Midbrain (tissue), 1 donor: ENCODE results near the gene ROPN1B.
"Not testable (repeated sequence)": the region's sequence is repeated elsewhere in the genome, so short reads cannot be mapped to it uniquely, and the experiment has no call there.

Experiments
- DNase-seq: peaks from one replicate; lab custom pipeline; 2025; lab: John Stamatoyannopoulos, UW

Gene ROPN1B

DNA sequence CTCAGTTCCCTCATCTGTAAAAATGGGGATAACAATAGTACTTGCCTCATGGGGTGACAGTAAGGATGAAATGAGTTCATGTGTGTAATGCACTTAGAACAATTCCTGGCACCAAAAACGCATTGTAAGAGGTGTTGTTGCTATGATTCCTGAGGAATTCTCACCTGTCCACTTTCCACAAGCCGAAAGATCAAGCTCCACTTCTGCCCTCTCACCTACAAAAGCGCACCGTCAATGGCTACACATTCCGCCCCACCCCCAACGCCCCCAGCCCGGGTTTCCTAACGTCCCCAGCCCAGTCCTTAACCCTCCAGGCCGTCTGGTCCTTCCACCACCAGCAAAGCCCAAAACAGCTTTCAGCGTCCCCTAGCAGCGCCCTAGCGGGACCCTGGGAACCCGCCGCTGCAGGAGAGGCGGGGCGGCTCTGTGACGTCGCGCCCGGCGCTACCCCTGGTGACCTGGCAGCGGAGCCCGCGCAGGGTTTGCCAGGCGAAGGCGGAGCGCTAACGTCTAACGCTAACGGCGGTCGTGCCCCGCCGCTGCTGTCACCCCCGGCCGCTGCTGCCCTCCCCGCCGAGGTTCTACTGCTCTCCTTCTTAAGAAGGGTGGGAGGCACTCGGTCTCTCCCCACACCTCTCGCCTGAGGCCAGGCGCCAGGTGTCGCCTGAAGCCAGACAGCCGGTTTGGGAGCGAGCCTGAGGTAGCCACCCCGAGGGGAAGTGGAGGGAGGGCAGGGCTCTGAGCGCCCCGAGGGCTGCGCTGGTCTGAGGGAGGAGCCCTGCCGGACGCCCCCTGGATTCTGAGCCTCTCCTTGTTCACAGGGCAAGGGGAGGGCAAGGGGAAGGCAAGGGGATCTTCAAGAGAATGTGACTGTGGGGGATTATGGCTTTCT, at the start of gene ROPN1B:
TSS of gene ROPN1B (plus strand) at position 478 of the 892 bp plus-strand sequence. CDS start 2,877 bp downstream, outside the sequence.
- DNase-seq, result not testable (repeated sequence)

DNA sequence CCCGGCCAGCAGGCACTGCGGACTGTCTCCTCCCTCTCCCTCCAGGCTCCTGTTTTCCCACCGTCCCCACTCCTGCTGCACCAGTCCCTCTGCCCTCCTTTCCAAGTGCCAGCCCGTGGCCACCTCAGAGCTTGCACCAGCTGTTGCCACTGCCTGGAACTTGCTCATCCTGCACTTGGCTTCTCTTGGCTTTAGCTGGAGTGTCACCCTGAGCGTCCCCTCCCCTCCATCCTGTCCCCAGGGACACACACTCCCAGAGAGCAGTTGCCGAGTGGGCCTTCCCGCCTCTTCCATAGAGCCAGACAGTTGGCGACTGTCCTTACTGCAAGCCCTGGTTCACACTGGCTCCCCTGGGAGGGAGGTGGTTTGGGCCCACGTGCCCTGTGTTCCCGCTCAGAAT, 48.8 kb upstream of the ROPN1B start:
- DNase-seq, result not testable (repeated sequence)

DNA sequence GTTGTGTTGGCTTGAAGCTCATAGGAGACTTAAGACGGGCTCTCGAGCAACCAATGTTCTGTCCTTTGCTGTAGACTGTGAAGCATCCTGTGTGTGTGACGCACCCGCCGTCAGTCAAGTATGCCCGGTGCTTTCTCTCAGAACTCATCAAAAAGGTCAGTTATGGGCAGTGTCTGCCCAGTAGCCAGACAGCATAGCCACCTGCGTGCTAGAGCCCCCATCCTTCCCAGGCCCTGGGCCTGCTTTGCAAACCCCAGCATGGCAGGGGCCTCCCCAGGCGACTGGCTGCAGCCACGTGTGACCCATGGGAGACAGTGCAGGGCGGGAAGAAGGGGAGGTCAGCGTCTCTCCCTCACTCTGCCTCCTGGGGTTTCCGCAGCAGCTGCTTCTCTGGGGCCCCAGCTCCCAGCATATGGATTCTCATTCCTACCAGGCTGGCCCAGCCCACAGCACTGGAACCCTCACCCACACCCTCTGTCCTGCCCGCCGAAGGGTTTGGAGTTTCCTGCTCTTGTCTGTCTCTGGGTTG, 48.2 kb upstream of the ROPN1B start:
- not testable (repeated sequence) for DNase-seq

DNA sequence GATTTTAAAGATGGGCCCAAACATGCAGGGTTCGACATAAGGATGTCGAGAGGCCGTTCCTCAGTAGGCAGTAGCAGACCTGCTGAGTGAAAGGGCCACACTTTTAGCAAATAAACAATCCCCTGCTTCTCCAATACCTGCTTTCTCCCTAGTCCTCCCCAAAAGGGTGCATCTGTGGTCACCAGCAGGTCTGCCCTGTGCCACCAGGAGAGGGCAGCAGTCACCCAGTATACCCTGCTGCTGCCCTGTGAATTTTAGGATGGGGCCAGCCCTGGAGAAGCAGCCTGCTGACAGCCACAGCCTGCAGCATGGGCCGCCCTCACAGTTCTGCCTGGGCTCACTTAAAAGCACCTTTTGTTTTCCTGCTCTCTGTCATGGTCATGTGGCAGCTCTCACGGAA, 47.3 kb upstream of the ROPN1B start:
- DNase-seq, result not testable (repeated sequence)

DNA sequence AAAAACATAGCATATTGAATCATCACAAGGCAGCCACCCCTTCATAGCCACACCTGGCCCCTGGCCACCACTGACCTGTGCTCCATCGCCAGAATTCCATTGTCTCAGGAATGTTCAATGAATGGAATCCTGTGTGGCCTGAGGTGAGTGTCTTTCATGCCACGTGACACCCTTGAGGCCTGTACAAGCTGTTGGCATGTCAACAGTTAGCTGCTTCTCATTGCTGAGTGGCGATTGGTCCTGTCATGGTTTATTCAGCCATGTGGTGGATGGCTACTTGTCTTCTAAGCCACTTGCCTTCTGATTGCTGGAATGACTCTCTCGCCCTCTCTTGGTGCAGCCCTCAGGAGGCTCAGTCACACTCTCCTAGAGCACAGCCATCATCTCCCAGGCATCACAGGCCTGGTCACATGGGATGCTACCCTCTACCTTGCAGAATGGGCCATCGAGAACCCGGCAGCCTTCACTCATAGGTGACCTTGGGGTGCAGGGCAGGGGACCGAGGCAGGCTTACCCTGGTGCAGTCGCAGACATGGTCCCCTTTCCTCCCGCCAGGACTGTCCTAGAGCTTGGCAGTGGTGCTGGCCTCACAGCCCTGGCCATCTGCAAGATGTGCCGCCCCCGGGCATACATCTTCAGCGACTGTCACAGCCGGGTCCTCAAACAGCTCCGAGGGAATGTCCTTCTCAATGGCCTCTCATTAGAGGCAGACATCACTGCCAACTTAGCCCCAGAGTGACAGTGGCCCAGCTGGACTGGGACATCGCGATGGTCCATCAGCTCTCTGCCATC, 45.5 kb upstream of the ROPN1B start:
- DNase-seq, result not testable (repeated sequence)

DNA sequence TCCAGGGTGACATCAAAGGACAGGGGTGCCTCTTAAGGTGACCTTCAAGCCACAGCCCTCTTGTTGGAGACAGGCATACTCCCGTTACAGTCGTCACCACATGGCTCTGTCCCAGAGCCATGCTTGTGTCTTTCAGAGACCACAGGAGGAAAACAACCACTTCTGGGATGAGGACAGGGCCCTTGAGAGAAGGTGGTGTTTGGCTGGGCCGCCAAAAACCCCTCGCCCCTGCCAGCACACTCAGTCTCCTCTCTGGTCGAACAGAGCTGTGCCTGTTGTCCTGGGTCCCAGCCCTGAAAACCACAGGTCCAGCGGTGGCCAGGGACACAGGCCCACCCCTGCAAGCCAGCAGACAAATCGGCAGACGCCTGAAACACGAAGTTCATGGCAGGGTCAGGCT, 44.7 kb upstream of the ROPN1B start:
- not testable (repeated sequence) for DNase-seq

DNA sequence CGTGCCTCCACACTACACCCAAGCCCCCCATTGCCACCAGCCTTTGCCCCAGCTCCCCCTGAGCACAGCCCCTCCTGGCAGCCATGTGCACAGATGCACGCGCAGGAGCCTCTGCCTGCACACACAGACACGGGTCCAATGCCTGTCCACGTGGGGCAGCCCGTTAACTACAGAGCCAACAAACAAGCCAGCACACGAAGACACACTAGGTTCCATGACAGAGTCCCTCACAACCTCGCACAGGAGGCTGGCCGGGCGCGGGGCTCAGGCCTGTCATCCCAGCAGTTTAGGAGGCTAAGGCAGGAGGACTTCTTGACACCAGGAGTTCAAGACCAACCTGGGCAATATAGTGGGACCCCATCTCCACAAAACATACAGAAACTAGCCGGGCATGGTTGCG, 43.3 kb upstream of the ROPN1B start:
- not testable (repeated sequence) for DNase-seq

DNA sequence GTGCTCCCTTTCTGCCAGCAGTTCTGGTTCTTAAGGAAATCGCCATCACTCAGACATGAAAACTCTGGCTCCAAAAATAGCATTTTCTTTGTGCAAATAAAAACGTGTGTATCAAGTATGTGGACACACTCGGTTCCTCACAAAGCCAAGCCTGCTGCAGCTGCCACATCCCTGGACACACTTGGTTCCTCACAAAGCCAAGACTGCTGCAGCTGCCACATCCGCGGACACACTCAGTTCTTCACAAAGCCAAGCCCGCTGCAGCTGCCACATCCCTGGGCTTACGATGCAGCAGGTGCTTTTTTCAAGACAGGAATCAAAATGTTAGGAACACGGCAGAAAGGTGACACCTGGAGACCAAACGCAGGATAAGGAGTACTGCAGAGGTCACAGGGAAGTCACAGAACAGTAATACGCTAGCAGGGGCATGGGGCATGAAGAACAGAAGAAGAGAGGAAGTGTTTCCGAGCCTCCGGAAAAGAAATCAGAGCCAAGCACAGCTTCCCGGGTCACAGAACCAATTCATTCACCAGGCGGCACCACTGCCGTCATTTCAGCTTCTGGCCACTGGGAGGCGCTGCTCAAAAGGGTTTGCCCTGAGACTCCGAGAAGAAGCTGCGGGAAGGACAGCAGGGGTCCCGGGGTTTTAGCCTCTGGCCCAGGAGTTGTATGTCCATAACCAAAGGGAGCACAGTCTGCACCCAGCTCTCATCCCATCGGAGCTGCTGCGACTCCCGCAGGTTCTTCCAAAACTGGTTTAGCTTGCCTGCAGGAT, 40.0 kb upstream of the ROPN1B start:
- peak; percentile 70 for DNase-seq

DNA sequence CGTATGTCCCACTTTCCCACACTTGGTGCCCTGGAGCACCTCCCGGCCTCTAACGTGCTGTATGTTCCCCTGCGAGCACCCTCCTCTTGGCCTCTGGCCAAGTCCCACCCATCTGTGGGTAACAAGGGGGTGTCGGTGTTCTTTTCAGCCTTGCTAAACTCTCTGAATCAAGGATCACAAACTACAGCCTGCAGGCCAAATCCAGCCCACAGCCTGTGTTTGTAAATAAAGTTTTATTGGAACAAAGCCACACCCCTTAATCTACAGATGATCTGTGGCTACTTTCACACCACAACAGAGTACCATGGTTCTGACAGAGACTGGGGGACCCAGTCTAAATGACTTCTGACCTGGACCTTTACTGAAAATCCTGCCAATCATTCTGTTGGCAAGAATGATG, 39.2 kb upstream of the ROPN1B start:
- DNase-seq, result not testable (repeated sequence)

DNA sequence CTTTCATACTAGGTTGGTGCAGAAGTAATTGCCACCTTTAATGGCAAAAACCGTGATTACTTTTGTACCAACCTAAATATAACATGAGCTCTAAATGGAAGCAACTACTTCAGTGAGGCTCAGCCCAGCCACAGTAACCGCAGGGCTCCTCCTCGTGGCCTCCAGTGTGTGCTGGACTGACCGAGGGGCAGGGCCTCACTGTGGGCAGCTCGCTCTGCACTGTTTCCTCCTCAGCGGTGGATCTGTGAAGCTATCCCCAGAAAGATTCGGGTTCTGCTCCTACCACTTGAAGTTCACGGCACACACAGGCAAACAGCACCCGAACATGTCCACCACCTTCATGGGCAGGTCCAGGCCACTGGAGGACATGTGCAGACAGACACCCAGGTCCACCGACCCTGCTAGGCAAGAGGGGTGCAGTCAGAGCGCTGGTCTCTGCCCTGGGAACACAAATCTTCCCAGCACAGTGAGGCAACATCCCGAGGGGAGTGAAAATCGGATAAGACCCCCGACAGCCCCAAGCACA, 37.6 kb upstream of the ROPN1B start:
- DNase-seq, result not testable (repeated sequence)

DNA sequence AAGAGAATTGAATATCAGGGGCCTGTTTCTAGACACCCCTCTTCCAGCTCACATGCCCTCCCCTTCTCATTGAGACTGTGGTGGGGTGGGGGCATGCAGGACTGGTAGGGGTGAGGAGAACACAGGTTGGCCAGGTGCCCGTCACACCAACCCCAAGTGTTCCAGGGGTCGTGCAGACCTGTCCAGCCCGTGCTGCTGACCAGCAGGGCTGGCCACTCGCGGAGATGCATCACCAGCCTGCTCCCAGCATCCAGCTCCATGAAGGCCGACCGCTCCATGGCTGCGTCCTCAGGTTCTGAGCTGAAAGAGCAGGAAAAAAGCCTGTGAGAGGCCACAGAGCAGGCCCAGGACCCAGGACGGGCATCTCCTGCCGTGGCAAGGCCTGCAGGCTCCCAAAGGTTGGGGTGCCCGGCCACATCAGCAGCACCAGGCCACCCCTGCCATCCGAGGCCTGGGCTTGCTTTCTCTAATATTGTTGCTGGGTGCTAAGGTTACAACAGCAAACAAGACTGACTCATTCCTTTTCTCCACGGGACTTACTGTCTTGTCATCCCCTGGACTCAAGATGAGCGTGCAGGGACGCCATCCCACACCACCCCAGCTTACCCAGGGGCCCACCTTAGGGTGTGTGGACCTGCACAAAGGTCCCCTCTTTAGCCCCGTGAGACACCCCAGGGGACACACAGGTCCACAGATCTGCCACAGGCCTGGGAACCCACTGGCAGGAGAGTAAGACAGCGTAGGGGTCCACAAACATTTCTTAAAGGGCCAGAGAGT, 35.4 kb upstream of the ROPN1B start:
- DNase-seq, result not testable (repeated sequence)

DNA sequence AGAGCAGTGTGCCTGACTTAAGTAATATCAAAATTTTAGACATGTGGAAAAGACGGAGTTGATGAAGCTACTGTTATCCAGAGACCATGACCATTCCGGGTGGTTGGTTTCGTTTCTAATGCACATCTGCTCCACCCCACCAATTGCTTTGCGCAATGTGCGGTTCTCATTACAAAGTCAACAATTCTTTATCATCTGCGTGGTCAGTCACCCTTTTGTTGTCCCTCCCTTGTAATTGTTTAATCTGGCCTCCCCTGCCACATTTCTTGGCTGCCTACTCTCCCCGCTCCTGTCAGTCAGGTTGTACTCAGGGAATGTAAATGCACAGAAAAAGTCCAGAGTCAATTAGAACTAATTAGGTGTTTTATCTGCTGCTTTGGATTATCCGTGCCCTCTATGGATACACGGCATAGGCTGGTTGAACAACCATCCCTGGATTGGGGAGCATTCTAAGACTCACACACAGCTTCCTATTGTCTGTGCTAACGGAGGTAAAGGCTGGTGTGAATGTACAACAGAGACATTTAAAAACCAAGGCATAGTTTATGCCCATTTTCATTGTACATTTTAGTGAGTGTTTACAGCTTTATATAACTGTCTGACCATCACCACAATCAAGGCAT, 33.6 kb upstream of the ROPN1B start:
- DNase-seq, result not testable (repeated sequence)

DNA sequence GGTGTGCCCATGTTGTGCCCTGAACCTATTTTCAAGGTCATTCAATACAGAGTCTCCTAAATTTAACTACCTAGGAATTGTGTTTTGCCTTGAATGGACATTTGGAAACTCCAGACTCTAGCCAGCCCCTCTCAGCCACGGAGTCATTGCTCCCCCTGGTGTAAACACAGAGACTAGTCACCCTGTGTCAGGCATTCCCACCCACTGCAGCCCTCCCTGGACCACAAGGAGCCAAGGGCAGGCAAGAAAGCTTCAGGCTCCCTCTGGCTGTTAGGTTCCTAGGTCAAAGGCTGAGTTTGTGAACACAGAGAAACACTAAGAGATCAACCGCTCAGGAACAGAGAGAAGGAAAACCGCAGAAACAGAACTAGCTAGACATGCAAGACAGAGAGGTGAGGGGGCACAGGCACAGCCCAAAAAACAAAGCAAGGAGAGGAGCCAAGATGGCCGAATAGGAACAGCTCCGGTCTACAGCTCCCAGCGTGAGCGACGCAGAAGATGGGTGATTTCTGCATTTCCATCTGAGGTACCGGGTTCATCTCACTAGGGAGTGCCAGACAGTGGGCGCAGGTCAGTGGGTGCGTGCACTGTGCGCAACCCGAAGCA, 32.7 kb upstream of the ROPN1B start:
- DNase-seq, result not testable (repeated sequence)

DNA sequence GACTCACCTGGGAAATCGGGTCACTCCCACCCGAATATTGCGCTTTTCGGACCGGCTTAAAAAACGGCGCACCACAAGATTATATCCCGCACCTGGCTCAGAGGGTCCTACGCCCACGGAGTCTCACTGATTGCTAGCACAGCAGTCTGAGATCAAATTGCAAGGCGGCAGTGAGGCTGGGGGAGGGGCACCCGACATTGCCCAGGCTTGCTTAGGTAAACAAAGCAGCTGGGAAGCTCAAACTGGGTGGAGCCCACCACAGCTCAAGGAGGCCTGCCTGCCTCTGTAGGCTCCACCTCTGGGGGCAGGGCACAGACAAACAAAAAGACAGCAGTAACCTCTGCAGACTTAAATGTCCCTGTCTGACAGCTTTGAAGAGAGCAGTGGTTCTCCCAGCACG, 32.1 kb upstream of the ROPN1B start:
- DNase-seq, result not testable (repeated sequence)

DNA sequence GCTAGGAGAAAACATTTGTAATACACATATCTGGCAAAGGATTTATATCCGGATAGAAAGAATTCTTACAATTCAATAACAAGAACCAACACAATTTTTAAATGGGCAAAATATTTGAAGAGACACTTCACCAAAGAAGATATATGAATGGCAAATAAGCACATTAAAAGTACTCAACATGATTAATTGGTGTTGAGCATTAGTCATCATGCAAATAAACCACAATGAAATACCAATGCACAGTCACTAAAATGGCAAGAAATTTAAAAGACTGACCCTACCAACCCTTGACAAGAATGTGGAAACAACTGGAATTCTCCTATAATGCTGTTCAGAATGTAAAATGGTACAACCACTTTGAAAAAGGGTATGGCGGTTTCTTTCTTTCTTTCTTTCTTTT, 21.2 kb upstream of the ROPN1B start:
- DNase-seq, result not testable (repeated sequence)

DNA sequence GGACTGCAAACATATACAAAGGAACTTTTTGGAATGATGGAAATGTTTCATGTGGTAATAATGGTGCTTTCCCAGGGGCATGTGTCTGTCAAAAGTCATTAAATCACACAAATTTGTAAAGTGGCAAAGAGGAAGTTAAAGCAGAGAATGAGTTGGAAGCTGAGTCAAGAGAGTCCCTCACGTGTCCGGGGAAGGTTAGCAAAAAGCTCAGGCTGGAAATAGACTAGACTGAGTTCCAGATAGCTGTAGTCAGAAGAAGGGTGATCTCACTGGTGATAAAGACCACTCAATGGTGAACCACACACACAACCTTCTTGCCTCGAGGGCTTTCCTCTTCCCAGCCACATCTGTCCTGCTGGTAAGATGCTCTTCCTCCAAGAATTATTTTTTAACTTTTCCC, 20.1 kb upstream of the ROPN1B start:
- DNase-seq, result not testable (repeated sequence)

DNA sequence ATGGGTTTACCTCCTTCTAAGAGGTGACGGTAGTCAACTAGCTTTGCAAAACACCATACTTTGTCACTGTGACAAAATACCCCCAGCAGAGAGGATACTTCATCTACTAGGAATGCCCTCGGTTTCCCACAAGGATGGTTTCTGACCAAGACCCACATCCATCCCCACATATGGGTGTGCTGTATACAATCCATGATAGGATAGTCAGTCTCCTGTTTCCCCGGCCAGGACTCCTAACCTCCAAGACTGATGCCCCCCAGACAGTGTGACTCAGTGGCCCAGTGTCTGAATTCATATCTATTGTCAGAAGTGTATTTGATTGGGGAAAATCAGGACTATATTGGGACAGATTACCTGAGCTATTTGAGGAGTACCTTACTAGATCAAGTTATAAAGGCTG, 17.8 kb upstream of the ROPN1B start:
- DNase-seq, result not testable (repeated sequence)

DNA sequence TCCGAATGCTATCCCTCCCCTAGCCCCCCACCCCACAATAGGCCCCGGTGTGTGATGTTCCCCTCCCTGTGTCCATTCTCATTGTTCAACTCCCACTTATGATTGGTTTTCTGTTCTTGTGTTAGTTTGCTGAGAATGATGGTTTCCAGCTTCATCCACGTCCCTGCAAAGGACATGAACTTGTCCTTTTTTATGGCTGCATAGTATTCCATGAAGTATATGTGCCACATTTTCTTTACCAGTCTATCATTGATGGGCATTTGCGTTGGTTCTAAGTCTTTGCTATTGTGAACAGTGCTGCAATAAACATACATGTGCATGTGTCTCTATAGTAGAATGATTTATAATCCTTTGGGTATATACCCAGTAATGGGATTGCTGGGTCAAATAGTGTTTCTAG, 12.0 kb upstream of the ROPN1B start:
- not testable (repeated sequence) for DNase-seq

DNA sequence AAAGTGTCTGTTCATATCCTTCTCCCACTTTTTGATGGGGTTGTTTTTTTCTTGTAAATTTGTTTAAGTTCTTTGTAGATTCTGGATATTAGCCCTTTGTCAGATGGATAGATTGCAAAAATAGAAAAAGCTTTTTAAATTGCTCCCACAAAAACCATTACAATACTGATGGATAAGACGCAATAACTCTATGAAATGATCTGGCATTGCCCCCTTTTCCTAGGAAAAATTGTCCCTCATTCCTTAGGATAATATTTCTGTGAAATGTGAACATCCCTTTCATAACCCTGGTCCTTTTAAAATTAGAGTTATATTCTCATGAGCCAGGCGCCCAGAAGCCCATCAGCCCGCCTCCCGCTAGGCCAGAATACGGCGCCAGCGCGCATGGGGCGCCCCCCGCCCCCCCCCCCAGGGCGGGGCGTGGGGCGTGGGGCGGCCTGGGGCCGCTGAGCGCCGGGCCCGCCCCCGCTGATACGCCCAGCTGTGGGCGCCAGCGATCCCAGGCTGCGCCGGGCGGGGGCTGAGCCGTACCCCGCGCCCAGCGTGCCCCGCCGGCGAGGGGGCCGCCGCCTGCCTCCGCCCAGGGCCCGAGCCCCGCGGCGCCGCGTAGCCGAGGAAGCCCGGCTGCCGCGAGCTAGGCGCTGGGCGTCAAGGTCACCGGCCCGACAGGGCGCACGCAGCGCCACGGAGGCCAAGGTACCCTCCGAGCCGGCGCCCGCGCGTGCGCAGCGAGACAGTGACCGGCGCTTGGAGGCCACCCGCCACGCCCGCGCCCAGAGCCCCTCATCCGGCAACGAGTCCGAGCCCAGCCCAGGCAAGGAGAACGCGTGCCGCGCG, 11.1 kb upstream of the ROPN1B start:
- DNase-seq, result no peak
